GM12875 (cell line): Measurements from ENCODE around the gene KRTAP12-3.
"Not testable (repeated sequence)": the region's sequence is repeated elsewhere in the genome, so short reads cannot be mapped to it uniquely, and the experiment has no call there.

Source experiments
- H3K4me3 ChIP-seq: one replicate; pipeline ENCODE4 v1.5.1; 2011; ENCODE audit warnings: low read depth, low read length, control low read depth
- TF ChIP-seq, protein P1 (sequence below): IDR thresholded peaks from 2 replicates; pipeline ENCODE4 v1.5.1; 2011; ENCODE audit warnings: low read depth, mild to moderate bottlenecking, control low read depth, inconsistent platforms, low read length, moderate library complexity, borderline replicate concordance; ENCODE audit not compliant: insufficient read depth

Gene KRTAP12-3

DNA sequence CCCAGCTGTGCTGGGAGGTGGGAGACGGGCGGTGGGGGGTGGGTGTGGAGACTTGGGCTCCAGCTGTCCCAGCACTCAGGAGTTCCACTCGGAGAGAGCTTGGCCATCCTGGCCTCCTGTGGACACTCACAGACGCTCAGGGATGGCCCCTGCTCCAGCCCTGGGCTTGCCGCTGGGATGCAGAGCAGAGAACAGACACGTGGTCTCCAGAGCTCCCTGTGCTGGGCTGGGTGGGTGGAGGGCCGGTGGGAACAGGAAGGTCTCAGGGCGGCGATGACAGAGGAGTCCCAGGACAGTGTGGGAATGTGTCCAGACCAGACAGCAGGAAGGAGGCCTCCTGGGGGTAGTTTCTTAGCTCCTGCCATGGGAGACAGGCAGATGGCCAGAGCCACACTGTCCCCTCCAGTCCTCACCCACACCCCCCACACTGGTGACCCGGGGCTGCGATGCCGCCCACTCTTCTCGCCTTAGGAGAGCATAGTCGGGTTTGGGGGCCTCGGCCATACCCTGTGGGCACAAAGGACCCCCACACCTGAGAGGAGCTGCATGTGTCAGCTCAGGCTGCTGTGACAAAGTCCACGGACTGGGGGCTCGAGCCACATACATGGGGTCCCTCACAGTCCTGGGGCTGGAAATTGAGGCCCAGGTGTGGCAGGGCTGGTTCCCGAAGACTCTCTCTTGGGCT, 28.9 kb upstream of the KRTAP12-3 start:
- H3K4me3 ChIP-seq = no peak overlapping the region
- TF ChIP-seq, protein P1, sequence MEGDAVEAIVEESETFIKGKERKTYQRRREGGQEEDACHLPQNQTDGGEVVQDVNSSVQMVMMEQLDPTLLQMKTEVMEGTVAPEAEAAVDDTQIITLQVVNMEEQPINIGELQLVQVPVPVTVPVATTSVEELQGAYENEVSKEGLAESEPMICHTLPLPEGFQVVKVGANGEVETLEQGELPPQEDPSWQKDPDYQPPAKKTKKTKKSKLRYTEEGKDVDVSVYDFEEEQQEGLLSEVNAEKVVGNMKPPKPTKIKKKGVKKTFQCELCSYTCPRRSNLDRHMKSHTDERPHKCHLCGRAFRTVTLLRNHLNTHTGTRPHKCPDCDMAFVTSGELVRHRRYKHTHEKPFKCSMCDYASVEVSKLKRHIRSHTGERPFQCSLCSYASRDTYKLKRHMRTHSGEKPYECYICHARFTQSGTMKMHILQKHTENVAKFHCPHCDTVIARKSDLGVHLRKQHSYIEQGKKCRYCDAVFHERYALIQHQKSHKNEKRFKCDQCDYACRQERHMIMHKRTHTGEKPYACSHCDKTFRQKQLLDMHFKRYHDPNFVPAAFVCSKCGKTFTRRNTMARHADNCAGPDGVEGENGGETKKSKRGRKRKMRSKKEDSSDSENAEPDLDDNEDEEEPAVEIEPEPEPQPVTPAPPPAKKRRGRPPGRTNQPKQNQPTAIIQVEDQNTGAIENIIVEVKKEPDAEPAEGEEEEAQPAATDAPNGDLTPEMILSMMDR = no peak

DNA sequence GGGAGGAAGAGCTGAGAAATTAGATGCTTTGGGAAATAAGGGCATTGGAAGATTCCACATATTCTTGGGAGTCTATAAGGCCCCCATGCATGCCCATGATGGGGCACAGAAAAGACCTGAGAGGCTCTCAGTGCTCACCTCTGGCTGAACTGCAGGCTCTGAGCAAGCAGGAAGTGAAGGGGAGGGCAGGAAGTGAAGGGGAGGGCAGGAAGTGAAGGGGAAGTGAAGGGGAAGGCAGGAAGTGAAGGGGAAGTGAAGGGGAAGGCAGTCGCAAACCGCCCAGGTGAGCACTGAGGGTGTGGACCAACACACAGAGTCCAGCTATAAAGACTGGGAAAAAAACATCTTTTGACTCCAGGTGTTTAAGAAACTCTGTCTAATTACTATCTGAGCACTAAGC, 27.3 kb upstream of the KRTAP12-3 start:
- no peak overlapping the region for H3K4me3 ChIP-seq
- TF ChIP-seq, protein P1 = no peak

DNA sequence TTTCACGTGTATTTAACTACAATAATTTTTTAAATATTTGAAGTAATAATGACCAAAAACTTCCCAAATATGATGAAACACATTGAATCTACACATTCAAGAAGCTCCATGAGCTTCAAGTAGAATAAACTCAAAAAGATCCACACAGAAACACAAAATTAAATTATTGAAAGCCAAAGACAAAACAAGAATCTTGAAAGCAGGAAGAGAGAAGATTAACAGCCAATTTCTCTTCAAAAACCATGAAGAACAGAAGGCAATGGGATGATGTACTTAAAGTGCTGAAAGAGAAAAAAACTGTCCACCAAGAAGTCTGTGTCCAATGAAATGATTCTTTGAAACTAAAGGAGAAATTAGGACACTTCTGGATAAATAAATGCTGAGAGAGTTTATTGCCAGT, 25.7 kb upstream of the KRTAP12-3 start:
- no peak overlapping the region for H3K4me3 ChIP-seq
- TF ChIP-seq, protein P1 = no peak

DNA sequence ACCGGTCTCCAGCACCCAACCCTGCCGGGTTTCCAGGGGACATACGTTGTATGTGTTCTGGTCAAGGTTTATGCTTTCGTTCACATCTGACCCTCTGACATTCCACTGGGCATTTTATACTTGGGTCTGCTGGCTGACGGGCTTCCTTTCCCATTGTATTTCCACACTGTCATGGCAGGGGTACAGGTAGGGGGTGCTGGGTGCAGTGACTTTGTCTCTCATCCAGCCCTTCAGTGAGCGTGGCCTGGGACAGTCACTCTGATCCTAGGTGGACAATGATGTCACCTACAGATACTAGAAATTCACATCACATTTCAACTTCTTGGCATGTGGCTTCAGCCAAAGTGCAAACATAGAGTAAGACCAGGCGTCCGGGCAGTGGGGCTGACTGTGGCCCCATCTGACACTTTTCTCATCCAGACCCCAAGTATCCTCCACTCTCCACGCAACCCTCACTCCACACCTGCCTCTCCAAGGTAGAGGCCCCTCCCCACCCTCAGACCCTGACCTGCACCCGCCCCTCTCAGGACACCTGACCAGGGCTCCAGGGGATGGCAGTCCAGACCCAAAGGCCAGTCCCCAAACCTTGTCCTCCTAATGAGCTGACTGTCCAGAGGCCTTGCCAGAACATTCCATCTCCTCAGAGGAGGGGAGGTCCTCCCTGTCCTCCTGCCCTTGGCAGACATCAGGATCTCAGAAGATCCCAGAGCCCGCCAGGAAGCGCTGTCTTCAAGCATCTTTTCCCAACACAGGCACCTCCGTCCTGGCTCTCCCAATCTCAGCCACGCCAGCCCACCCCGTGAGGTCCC, 21.3 kb upstream of the KRTAP12-3 start:
- H3K4me3 ChIP-seq = no peak overlapping the region
- TF ChIP-seq, protein P1 = no peak

DNA sequence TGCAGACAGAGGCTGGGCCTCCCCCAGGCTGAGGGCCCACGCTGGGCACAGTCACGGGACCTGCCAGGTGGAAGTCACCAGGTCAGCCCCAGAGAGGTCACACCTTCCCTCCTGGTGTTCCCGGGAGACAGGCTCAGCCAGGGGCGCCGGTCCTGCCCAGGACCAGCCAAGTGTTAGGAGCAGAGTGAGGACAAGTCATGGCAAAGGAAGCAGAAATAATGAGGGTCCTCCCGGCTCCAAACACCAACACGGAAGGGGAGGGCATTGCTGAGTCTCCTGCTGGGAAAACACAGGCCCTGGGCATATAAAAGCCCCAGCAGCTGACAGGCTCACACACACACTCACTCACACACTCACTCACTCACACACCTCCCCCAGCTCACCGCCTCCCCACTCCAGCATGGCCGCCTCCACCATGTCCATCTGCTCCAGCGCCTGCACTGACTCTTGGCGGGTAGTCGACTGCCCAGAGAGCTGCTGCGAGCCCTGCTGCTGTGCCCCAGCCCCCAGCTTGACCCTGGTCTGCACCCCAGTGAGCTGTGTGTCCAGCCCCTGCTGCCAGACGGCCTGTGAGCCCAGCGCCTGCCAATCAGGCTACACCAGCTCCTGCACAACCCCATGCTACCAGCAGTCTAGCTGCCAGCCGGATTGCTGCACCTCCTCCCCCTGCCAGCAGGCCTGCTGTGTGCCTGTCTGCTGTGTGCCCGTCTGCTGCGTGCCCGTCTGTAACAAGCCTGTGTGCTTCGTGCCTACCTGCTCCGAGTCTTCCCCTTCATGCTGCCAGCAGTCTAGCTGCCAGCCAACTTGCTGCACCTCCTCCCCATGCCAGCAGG, 20.5 kb upstream of the KRTAP12-3 start, which contains the start of gene KRTAP10-10:
TSS of gene KRTAP10-10 (plus strand) at position 339 of the 833 bp plus-strand sequence. CDS start at position 401, 62 bp downstream.
- TF ChIP-seq, protein P1 = no peak
- no peak within 1 kb of the TSS for H3K4me3 ChIP-seq

DNA sequence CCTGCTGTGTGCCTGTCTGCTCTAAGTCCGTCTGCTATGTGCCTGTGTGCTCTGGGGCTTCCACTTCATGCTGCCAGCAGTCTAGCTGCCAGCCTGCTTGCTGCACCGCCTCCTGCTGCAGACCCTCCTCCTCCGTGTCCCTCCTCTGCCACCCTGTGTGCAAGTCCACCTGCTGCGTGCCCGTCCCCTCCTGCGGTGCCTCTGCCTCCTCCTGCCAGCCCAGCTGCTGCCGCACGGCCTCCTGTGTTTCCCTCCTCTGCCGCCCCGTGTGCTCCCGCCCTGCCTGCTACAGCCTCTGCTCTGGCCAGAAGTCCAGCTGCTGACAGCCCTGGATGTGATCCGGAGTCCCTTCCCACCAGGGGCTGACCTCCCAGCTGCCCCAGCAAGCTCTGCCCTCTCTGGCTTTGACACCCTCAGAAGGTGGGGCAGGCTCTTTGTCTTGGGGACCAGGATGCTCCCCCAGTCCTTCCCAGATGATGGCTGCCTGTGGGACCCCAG, 19.8 kb upstream of the KRTAP12-3 start:
- not testable (repeated sequence) for H3K4me3 ChIP-seq

DNA sequence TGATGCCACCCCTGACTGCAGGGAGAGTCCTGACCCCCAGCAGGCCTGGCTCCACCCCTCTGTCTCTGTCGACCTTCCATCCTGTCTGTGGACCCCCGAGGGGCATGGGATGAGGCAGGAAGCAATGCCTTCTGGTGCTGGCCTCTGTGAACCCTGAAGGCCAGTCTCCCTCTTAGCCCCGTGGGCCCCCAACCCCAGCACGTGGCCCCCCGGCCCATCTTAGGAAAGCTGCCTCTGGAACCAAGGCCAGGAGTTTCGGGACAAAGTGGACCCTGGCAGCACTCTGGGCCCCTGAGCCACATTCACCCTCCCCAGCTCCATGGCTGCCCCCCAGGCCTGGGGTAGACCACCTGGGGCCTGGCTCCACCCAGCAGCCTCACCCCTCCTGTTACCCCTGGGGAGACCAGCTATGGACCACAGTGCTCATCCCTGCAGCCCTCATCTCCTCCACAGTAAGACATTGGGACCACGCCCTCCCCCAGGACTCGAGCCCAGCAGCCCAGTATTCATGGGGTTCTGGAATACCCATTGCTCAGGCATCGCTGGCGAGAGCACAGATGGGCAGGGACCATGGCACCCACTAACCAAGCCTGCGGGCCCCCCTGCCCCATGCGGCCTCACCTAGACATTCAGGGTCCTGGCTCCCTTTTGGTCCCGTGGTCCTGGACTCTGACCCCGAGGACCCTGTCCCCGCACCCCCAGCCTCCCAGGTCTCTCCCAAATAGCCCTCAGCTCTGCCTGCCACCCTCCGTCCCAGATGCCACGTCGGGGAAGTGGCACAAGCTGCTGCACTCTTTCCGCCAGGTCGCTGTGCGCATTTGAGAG, 19.0 kb upstream of the KRTAP12-3 start:
- not testable (repeated sequence) for H3K4me3 ChIP-seq
